Activated CD4-positive, alpha-beta T cell treated with anti-CD3 and anti-CD28 coated beads, Interleukin-2, amount 10 ng/mL, durations not matched to agents 24 days and 14 days (primary cell): ENCODE measurements around the gene ACP4. TPM values are rescaled to one million over a fixed set of nuclear protein-coding genes. Genes with fewer than 3 reads are reported as not detected.
A peak's percentile ranks its signal among the peaks of the same experiment; 100 is the strongest.

Experiments used
- DNase-seq: peaks from one replicate; pipeline ENCODE4 v3.0.0; 2022
- H3K27ac Mint-ChIP-seq: one replicate; pipeline ENCODE4 v1.8.0; 2022; ENCODE audit warnings: mild to moderate bottlenecking, mixed read lengths
- H3K27me3 Mint-ChIP-seq: one replicate; pipeline ENCODE4 v1.8.0; 2022; ENCODE audit warnings: mixed read lengths
- H3K36me3 Mint-ChIP-seq: one replicate; pipeline ENCODE4 v1.8.0; 2022; ENCODE audit warnings: low read depth, mild to moderate bottlenecking, mixed read lengths
- H3K4me1 Mint-ChIP-seq: one replicate; pipeline ENCODE4 v1.8.0; 2021; ENCODE audit warnings: mixed read lengths
- H3K4me3 Mint-ChIP-seq: one replicate; pipeline ENCODE4 v1.8.0; 2022; ENCODE audit warnings: mild to moderate bottlenecking, moderate library complexity, mixed read lengths
- H3K9me3 Mint-ChIP-seq: one replicate; pipeline ENCODE4 v1.8.0; 2021; ENCODE audit warnings: mixed read lengths
- intact Hi-C: fragments of 100-400 bp; cut with micrococcal nuclease; formaldehyde crosslinking; loops from one replicate; pipeline ENCODE4 v1.15.1; 2023
- total RNA-seq: library from RNA; stranded (reverse); gene quantifications from 2 replicates; pipeline ENCODE4 v1.2.3, GENCODE V29; 2022

ACP4 gene
- total RNA-seq, 1 donor from 2014 or later = not detected

GRCh38 chr19:50830266-50831025, 40.2 kb downstream of the ACP4 start:
- Mint-ChIP-seq H3K9me3 (no peaks in the 10 kb centered on the region), H3K36me3 (no peaks in the 10 kb centered on the region), H3K27ac (no peak overlapping the region), H3K4me1 (peaks cover 3% of the 10 kb centered on the region), H3K27me3 (peaks cover 26% of the 10 kb centered on the region), H3K4me3 (no peak overlapping the region)
- no peak for DNase-seq
- intact Hi-C loops = no loop called here

GRCh38 chr19:50831026-50831396, 40.8 kb downstream of the ACP4 start:
- H3K9me3 Mint-ChIP-seq = no peaks in the 10 kb centered on the region
- H3K36me3 Mint-ChIP-seq = no peaks in the 10 kb centered on the region
- no peak overlapping the region for H3K4me3 Mint-ChIP-seq
- no peak overlapping the region for H3K27ac Mint-ChIP-seq
- no peak for DNase-seq
- peaks cover 26% of the 10 kb centered on the region for H3K27me3 Mint-ChIP-seq
- intact Hi-C loops = no loop called here
- H3K4me1 Mint-ChIP-seq = peaks cover 5% of the 10 kb centered on the region

- H3K9me3 Mint-ChIP-seq = no peaks in the 10 kb centered on the region
- no peaks in the 10 kb centered on the region for H3K36me3 Mint-ChIP-seq
- no peak overlapping the region for H3K27ac Mint-ChIP-seq
- H3K27me3 Mint-ChIP-seq = peaks cover 40% of the 10 kb centered on the region
- H3K4me1 Mint-ChIP-seq = peaks cover 11% of the 10 kb centered on the region
- DNase-seq = no peak
- intact Hi-C loops = no loop called here
- no peak overlapping the region for H3K4me3 Mint-ChIP-seq
These were observed 42.5 kb downstream of the ACP4 start for GRCh38 chr19:50832666-50833065.

GRCh38 chr19:50833117-50833801, 43.0 kb downstream of the ACP4 start, which contains the start of gene KLK15:
Gene KLK15 (minus strand): TSS chr19:50833574. CDS start chr19:50831492, 2,082 bp downstream.
- Mint-ChIP-seq H3K4me1 (peaks cover 13% of the 10 kb centered on the region), H3K9me3 (no peaks in the 10 kb centered on the region), H3K27ac (no peak within 1 kb of the TSS), H3K36me3 (no peaks in the 10 kb centered on the region), H3K4me3 (no peak within 1 kb of the TSS), H3K27me3 (peaks cover 43% of the 10 kb centered on the region)
- no peak for DNase-seq
- intact Hi-C loops = no loop called here

GRCh38 chr19:50833802-50834167, 43.6 kb downstream of the ACP4 start:
- no peak for DNase-seq
- intact Hi-C loops = no loop called here
- no peak overlapping the region for H3K27ac Mint-ChIP-seq
- H3K36me3 Mint-ChIP-seq = no peaks in the 10 kb centered on the region
- peaks cover 15% of the 10 kb centered on the region for H3K4me1 Mint-ChIP-seq
- no peaks in the 10 kb centered on the region for H3K9me3 Mint-ChIP-seq
- peaks cover 44% of the 10 kb centered on the region for H3K27me3 Mint-ChIP-seq
- no peak overlapping the region for H3K4me3 Mint-ChIP-seq

- H3K36me3 Mint-ChIP-seq = no peaks in the 10 kb centered on the region
- H3K4me3 Mint-ChIP-seq = peak overlapping the region; percentile 88
- DNase-seq = no peak
- H3K27me3 Mint-ChIP-seq = peaks cover 40% of the 10 kb centered on the region
- H3K4me1 Mint-ChIP-seq = peaks cover 15% of the 10 kb centered on the region
- intact Hi-C loops = loop anchor here (5.0 kb wide), 1 partner anchor 33 kb away; no protein-coding TSS in a partner anchor
- H3K27ac Mint-ChIP-seq = no peak overlapping the region
- H3K9me3 Mint-ChIP-seq = no peaks in the 10 kb centered on the region
These were observed 45.0 kb downstream of the ACP4 start for GRCh38 chr19:50835103-50835784.

- intact Hi-C loops = loop anchor here (1.0 to 5.0 kb wide), 2 partner anchors 18 to 34 kb away; no protein-coding TSS in a partner anchor
- H3K9me3 Mint-ChIP-seq = no peaks in the 10 kb centered on the region
- H3K27me3 Mint-ChIP-seq = peaks cover 40% of the 10 kb centered on the region
- no peaks in the 10 kb centered on the region for H3K36me3 Mint-ChIP-seq
- H3K4me3 Mint-ChIP-seq = peak overlapping the region; percentile 88
- peaks cover 15% of the 10 kb centered on the region for H3K4me1 Mint-ChIP-seq
- H3K27ac Mint-ChIP-seq = peak overlapping the region; percentile 58
- peak; percentile 96 for DNase-seq
These were observed 45.7 kb downstream of the ACP4 start for GRCh38 chr19:50835785-50836542.

GRCh38 chr19:50836543-50837195, 46.5 kb downstream of the ACP4 start:
- DNase-seq = no peak
- Mint-ChIP-seq H3K27ac (peak overlapping the region; percentile 29), H3K4me3 (peak overlapping the region; percentile 88), H3K36me3 (no peaks in the 10 kb centered on the region), H3K9me3 (no peaks in the 10 kb centered on the region), H3K4me1 (peaks cover 15% of the 10 kb centered on the region), H3K27me3 (peaks cover 36% of the 10 kb centered on the region)
- intact Hi-C loops = loop anchor here (1.0 to 5.0 kb wide), 2 partner anchors 18 to 34 kb away; no protein-coding TSS in a partner anchor

GRCh38 chr19:50837300-50837699, 47.1 kb downstream of the ACP4 start:
- H3K27me3 Mint-ChIP-seq = peaks cover 36% of the 10 kb centered on the region
- peak overlapping the region; percentile 26 for H3K27ac Mint-ChIP-seq
- peaks cover 15% of the 10 kb centered on the region for H3K4me1 Mint-ChIP-seq
- intact Hi-C loops = loop anchor here (5.0 kb wide), 1 partner anchor 35 kb away; no protein-coding TSS in a partner anchor
- H3K9me3 Mint-ChIP-seq = no peaks in the 10 kb centered on the region
- H3K36me3 Mint-ChIP-seq = no peaks in the 10 kb centered on the region
- DNase-seq = no peak
- H3K4me3 Mint-ChIP-seq = peak overlapping the region; percentile 8

GRCh38 chr19:50838239-50838638, 48.0 kb downstream of the ACP4 start:
- H3K9me3 Mint-ChIP-seq = no peaks in the 10 kb centered on the region
- no peaks in the 10 kb centered on the region for H3K36me3 Mint-ChIP-seq
- intact Hi-C loops = loop anchor here (5.0 kb wide), 1 partner anchor 36 kb away; no protein-coding TSS in a partner anchor
- DNase-seq = peak; percentile 62
- H3K4me3 Mint-ChIP-seq = no peak overlapping the region
- peaks cover 29% of the 10 kb centered on the region for H3K27me3 Mint-ChIP-seq
- H3K27ac Mint-ChIP-seq = no peak overlapping the region
- peaks cover 15% of the 10 kb centered on the region for H3K4me1 Mint-ChIP-seq

GRCh38 chr19:50839712-50840655, 49.8 kb downstream of the ACP4 start:
- H3K27ac Mint-ChIP-seq = no peak overlapping the region
- DNase-seq = no peak
- peaks cover 15% of the 10 kb centered on the region for H3K4me1 Mint-ChIP-seq
- intact Hi-C loops = loop anchor here (5.0 kb wide), 1 partner anchor 38 kb away; no protein-coding TSS in a partner anchor
- no peaks in the 10 kb centered on the region for H3K36me3 Mint-ChIP-seq
- peaks cover 30% of the 10 kb centered on the region for H3K27me3 Mint-ChIP-seq
- no peak overlapping the region for H3K4me3 Mint-ChIP-seq
- no peaks in the 10 kb centered on the region for H3K9me3 Mint-ChIP-seq

- Mint-ChIP-seq H3K4me1 (peaks cover 4% of the 10 kb centered on the region), H3K36me3 (no peaks in the 10 kb centered on the region), H3K27me3 (peaks cover 21% of the 10 kb centered on the region), H3K27ac (no peak overlapping the region), H3K9me3 (no peaks in the 10 kb centered on the region), H3K4me3 (no peak overlapping the region)
- DNase-seq = no peak
- intact Hi-C loops = no loop called here
These were observed 51.9 kb downstream of the ACP4 start for GRCh38 chr19:50842130-50842529.
